K562 (cell line): ENCODE data around the gene ZBTB42. TPM values are rescaled to one million over a fixed set of nuclear protein-coding genes. Genes with fewer than 3 reads are reported as not detected.

ENCODE experiments used
- CHAMP1 ChIP-seq: fragments of 450-650 bp; IDR thresholded peaks from 2 replicates; pipeline ENCODE4 v1.6.1; 2016; ENCODE audit warnings: mild to moderate bottlenecking
- FOXP1 ChIP-seq: sonication (generic); formaldehyde crosslinking; IDR thresholded peaks from 2 replicates; pipeline ENCODE4 v1.8.0; 2022; ENCODE audit warnings: mild to moderate bottlenecking, missing genetic modification reagents
- SMARCC2 ChIP-seq: fragments of 450-650 bp; IDR thresholded peaks from 2 replicates; pipeline ENCODE4 v1.6.1; 2017; ENCODE audit warnings: antibody characterized with exemption, moderate library complexity, mild to moderate bottlenecking, low read depth
- ZMIZ1 ChIP-seq, 2 experiments: fragments of 150-350 bp in 1 of 2; IDR thresholded peaks; 2 replicates each; pipeline ENCODE4 v1.6.1; 2012 to 2016; ENCODE audit warnings: low read depth in 2 of 2, low read length in 2 of 2, mild to moderate bottlenecking in 1 of 2, moderate library complexity in 1 of 2
- polyA plus RNA-seq, 8 experiments: library from polyadenylated mRNA; depleted of rRNA in 4 of 8; stranded (reverse) in 5 of 8; unstranded in 3 of 8; fragments of >200 nt; fragmentation: Nextera tagmentation in 2 of 8; fragmentation: Illumina TruSeq in 1 of 8; extraction: Ambion mirVana in 2 of 8; extraction: Trizol in 1 of 8; gene quantifications; 2 replicates each; pipeline versions ENCODE4 v1.2.1 to v1.2.3, GENCODE V29; 2011 to 2014; ENCODE audit warnings: inconsistent platforms in 1 of 8, missing spikeins in 1 of 8
- total RNA-seq, 7 experiments: library from RNA; depleted of rRNA in 6 of 7; stranded (reverse); fragments of >200 nt in 6 of 7; fragmentation: Illumina TruSeq in 2 of 7; extraction: Trizol in 2 of 7; gene quantifications; 2 replicates each; pipeline versions ENCODE4 v1.2.1 to v1.2.3, GENCODE V29; 2011 to 2021; ENCODE audit warnings: low replicate concordance in 1 of 7
- TF ChIP-seq, protein P1 (sequence below): fragments of 250-450 bp; sonication (Bioruptor Pico); IDR thresholded peaks from 2 replicates; pipeline ENCODE4 v1.4.0; 2020; ENCODE audit warnings: mild to moderate bottlenecking, moderate library complexity, borderline replicate concordance
- TF ChIP-seq, protein P2 (sequence below): fragments of 450-650 bp; conservative IDR thresholded peaks from 2 replicates; pipeline ENCODE4 v1.6.1; 2016; ENCODE audit warnings: missing genetic modification characterization, low read depth, mild to moderate bottlenecking, missing compliant biosample characterization, moderate library complexity

ZBTB42 gene
- total and polyA plus RNA-seq, 9 of the 15 experiments (the other 6 are each of a cell fraction or from before 2014, with no cell fraction given) = 0.03 to 8.5 (median 2.4) TPM

GRCh38 chr14:104852280-104852663 is 51.4 kb downstream of the ZBTB42 start (continued):
- TF ChIP-seq ZMIZ1 (IDR thresholded peaks at IDR 0.05; ENCODE audit: low read depth in 2 of 2, low read length in 2 of 2) (no peak), SMARCC2 (no peak), CHAMP1 (no peak), FOXP1 (no peak)
- TF ChIP-seq, protein P1, sequence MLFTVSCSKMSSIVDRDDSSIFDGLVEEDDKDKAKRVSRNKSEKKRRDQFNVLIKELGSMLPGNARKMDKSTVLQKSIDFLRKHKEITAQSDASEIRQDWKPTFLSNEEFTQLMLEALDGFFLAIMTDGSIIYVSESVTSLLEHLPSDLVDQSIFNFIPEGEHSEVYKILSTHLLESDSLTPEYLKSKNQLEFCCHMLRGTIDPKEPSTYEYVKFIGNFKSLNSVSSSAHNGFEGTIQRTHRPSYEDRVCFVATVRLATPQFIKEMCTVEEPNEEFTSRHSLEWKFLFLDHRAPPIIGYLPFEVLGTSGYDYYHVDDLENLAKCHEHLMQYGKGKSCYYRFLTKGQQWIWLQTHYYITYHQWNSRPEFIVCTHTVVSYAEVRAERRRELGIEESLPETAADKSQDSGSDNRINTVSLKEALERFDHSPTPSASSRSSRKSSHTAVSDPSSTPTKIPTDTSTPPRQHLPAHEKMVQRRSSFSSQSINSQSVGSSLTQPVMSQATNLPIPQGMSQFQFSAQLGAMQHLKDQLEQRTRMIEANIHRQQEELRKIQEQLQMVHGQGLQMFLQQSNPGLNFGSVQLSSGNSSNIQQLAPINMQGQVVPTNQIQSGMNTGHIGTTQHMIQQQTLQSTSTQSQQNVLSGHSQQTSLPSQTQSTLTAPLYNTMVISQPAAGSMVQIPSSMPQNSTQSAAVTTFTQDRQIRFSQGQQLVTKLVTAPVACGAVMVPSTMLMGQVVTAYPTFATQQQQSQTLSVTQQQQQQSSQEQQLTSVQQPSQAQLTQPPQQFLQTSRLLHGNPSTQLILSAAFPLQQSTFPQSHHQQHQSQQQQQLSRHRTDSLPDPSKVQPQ (CRISPR knock-in tag) = no peak
- TF ChIP-seq, protein P2, sequence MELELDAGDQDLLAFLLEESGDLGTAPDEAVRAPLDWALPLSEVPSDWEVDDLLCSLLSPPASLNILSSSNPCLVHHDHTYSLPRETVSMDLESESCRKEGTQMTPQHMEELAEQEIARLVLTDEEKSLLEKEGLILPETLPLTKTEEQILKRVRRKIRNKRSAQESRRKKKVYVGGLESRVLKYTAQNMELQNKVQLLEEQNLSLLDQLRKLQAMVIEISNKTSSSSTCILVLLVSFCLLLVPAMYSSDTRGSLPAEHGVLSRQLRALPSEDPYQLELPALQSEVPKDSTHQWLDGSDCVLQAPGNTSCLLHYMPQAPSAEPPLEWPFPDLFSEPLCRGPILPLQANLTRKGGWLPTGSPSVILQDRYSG (tag) = no peak

Other genes with a start within 250 kb of the ZBTB42 start
Only the 7 nearest of the 11 such genes appear.
- gene INF2, start 111.5 kb upstream of the ZBTB42 start, total RNA-seq (2014; rRNA removed) = 24.9 and 28.8 TPM in 2 replicates
- gene INF2, start 111.5 kb upstream of the ZBTB42 start, total RNA-seq (2014; rRNA removed; fragmentation: Illumina TruSeq; extraction: Trizol) = 2.8 and 4.4 TPM in 2 replicates
- gene INF2, start 111.5 kb upstream of the ZBTB42 start, total RNA-seq (2015; rRNA removed; fragmentation: Illumina TruSeq; extraction: Trizol) = 7.8 and 8.7 TPM in 2 replicates
- gene INF2, start 111.5 kb upstream of the ZBTB42 start, total RNA-seq (2021) = 30.7 and 31.3 TPM in 2 replicates
- 8.3 and 13.8 TPM in 2 replicates for gene INF2, start 111.5 kb upstream of the ZBTB42 start, polyA plus RNA-seq (2011; rRNA removed)
- 7.2 and 12.4 TPM in 2 replicates for gene INF2, start 111.5 kb upstream of the ZBTB42 start, polyA plus RNA-seq (2014; fragmentation: Illumina TruSeq; extraction: Trizol)
- 1 to 10 TPM in 1 of 2 experiments, under 1 TPM in 1; 0.56 to 1.4 TPM for gene INF2, start 111.5 kb upstream of the ZBTB42 start, polyA plus RNA-seq (2014; fragmentation: Nextera tagmentation; extraction: Ambion mirVana)
- gene INF2, start 111.5 kb upstream of the ZBTB42 start, polyA plus RNA-seq (2014; rRNA removed) = 26.2 and 28.2 TPM in 2 replicates
- 4.4 and 5.9 TPM in 2 replicates for gene ADSS1, start 76.9 kb upstream of the ZBTB42 start, total RNA-seq (2014; rRNA removed)
- gene ADSS1, start 76.9 kb upstream of the ZBTB42 start, total RNA-seq (2014; rRNA removed; fragmentation: Illumina TruSeq; extraction: Trizol) = 2.0 and 2.2 TPM in 2 replicates
- 3.5 and 3.6 TPM in 2 replicates for gene ADSS1, start 76.9 kb upstream of the ZBTB42 start, total RNA-seq (2015; rRNA removed; fragmentation: Illumina TruSeq; extraction: Trizol)
- 4.2 and 4.9 TPM in 2 replicates for gene ADSS1, start 76.9 kb upstream of the ZBTB42 start, total RNA-seq (2021)
- 4.2 and 5.2 TPM in 2 replicates for gene ADSS1, start 76.9 kb upstream of the ZBTB42 start, polyA plus RNA-seq (2011; rRNA removed)
- gene ADSS1, start 76.9 kb upstream of the ZBTB42 start, polyA plus RNA-seq (2014; fragmentation: Illumina TruSeq; extraction: Trizol) = 3.9 and 4.3 TPM in 2 replicates
- gene ADSS1, start 76.9 kb upstream of the ZBTB42 start, polyA plus RNA-seq (2014; fragmentation: Nextera tagmentation; extraction: Ambion mirVana) = under 1 TPM; 0.53 to 0.74 TPM
- 3.6 and 5.3 TPM in 2 replicates for gene ADSS1, start 76.9 kb upstream of the ZBTB42 start, polyA plus RNA-seq (2014; rRNA removed)
- gene SIVA1, start 48.0 kb upstream of the ZBTB42 start, total RNA-seq (2014; rRNA removed) = 186 and 216 TPM in 2 replicates
- 4.8 and 6.1 TPM in 2 replicates for gene SIVA1, start 48.0 kb upstream of the ZBTB42 start, total RNA-seq (2014; rRNA removed; fragmentation: Illumina TruSeq; extraction: Trizol)
- 55.9 and 57.8 TPM in 2 replicates for gene SIVA1, start 48.0 kb upstream of the ZBTB42 start, total RNA-seq (2015; rRNA removed; fragmentation: Illumina TruSeq; extraction: Trizol)
- gene SIVA1, start 48.0 kb upstream of the ZBTB42 start, total RNA-seq (2021) = 111 and 113 TPM in 2 replicates
- gene SIVA1, start 48.0 kb upstream of the ZBTB42 start, polyA plus RNA-seq (2011; rRNA removed) = 54.2 and 66.2 TPM in 2 replicates
- gene SIVA1, start 48.0 kb upstream of the ZBTB42 start, polyA plus RNA-seq (2014; fragmentation: Illumina TruSeq; extraction: Trizol) = 7.8 and 43.9 TPM in 2 replicates
- gene SIVA1, start 48.0 kb upstream of the ZBTB42 start, polyA plus RNA-seq (2014; fragmentation: Nextera tagmentation; extraction: Ambion mirVana) = 10 to 100 TPM in 1 of 2 experiments, 1 to 10 TPM in 1; 4.2 to 20.6 TPM
- gene SIVA1, start 48.0 kb upstream of the ZBTB42 start, polyA plus RNA-seq (2014; rRNA removed) = 138 and 148 TPM in 2 replicates
- gene AKT1, start 5.4 kb upstream of the ZBTB42 start, total RNA-seq (2014; rRNA removed) = 80.1 and 91.2 TPM in 2 replicates
- 25.9 and 37.5 TPM in 2 replicates for gene AKT1, start 5.4 kb upstream of the ZBTB42 start, total RNA-seq (2014; rRNA removed; fragmentation: Illumina TruSeq; extraction: Trizol)
- 74.5 and 75.1 TPM in 2 replicates for gene AKT1, start 5.4 kb upstream of the ZBTB42 start, total RNA-seq (2015; rRNA removed; fragmentation: Illumina TruSeq; extraction: Trizol)
- gene AKT1, start 5.4 kb upstream of the ZBTB42 start, total RNA-seq (2021) = 117 and 132 TPM in 2 replicates
- gene AKT1, start 5.4 kb upstream of the ZBTB42 start, polyA plus RNA-seq (2011; rRNA removed) = 71.8 and 79.3 TPM in 2 replicates
- 82.0 and 89.7 TPM in 2 replicates for gene AKT1, start 5.4 kb upstream of the ZBTB42 start, polyA plus RNA-seq (2014; fragmentation: Illumina TruSeq; extraction: Trizol)
- 1 to 10 TPM in 1 of 2 experiments, under 1 TPM in 1; 0.49 to 1.3 TPM for gene AKT1, start 5.4 kb upstream of the ZBTB42 start, polyA plus RNA-seq (2014; fragmentation: Nextera tagmentation; extraction: Ambion mirVana)
- 106 TPM in 2 replicates for gene AKT1, start 5.4 kb upstream of the ZBTB42 start, polyA plus RNA-seq (2014; rRNA removed)
- 3.6 and 4.8 TPM in 2 replicates for gene CEP170B, start 64.2 kb downstream of the ZBTB42 start, total RNA-seq (2014; rRNA removed)
- 0.99 and 1.2 TPM in 2 replicates for gene CEP170B, start 64.2 kb downstream of the ZBTB42 start, total RNA-seq (2014; rRNA removed; fragmentation: Illumina TruSeq; extraction: Trizol)
- gene CEP170B, start 64.2 kb downstream of the ZBTB42 start, total RNA-seq (2015; rRNA removed; fragmentation: Illumina TruSeq; extraction: Trizol) = 2.9 and 3.5 TPM in 2 replicates
- 7.5 and 10.2 TPM in 2 replicates for gene CEP170B, start 64.2 kb downstream of the ZBTB42 start, total RNA-seq (2021)
- gene CEP170B, start 64.2 kb downstream of the ZBTB42 start, polyA plus RNA-seq (2011; rRNA removed) = 2.2 and 2.7 TPM in 2 replicates
- 1.7 and 4.1 TPM in 2 replicates for gene CEP170B, start 64.2 kb downstream of the ZBTB42 start, polyA plus RNA-seq (2014; fragmentation: Illumina TruSeq; extraction: Trizol)
- under 1 TPM; 0.01 to 0.03 TPM for gene CEP170B, start 64.2 kb downstream of the ZBTB42 start, polyA plus RNA-seq (2014; fragmentation: Nextera tagmentation; extraction: Ambion mirVana)
- gene CEP170B, start 64.2 kb downstream of the ZBTB42 start, polyA plus RNA-seq (2014; rRNA removed) = 7.6 and 8.9 TPM in 2 replicates
- not detected in 2 replicates for gene PLD4, start 123.8 kb downstream of the ZBTB42 start, total RNA-seq (2014; rRNA removed)
- gene PLD4, start 123.8 kb downstream of the ZBTB42 start, total RNA-seq (2014; rRNA removed; fragmentation: Illumina TruSeq; extraction: Trizol) = not detected in 2 replicates
- gene PLD4, start 123.8 kb downstream of the ZBTB42 start, total RNA-seq (2015; rRNA removed; fragmentation: Illumina TruSeq; extraction: Trizol) = 0.08 and 0.18 TPM in 2 replicates
- gene PLD4, start 123.8 kb downstream of the ZBTB42 start, total RNA-seq (2021) = 0.24 TPM in 1 of 2 replicates, not detected in the other
- not detected in 2 replicates for gene PLD4, start 123.8 kb downstream of the ZBTB42 start, polyA plus RNA-seq (2011; rRNA removed)
- gene PLD4, start 123.8 kb downstream of the ZBTB42 start, polyA plus RNA-seq (2014; fragmentation: Illumina TruSeq; extraction: Trizol) = 0.19 TPM in 1 of 2 replicates, not detected in the other
- not detected for gene PLD4, start 123.8 kb downstream of the ZBTB42 start, polyA plus RNA-seq (2014; fragmentation: Nextera tagmentation; extraction: Ambion mirVana)
- 0.03 TPM in 1 of 2 replicates, not detected in the other for gene PLD4, start 123.8 kb downstream of the ZBTB42 start, polyA plus RNA-seq (2014; rRNA removed)
- gene AHNAK2, start 177.3 kb downstream of the ZBTB42 start, total RNA-seq (2014; rRNA removed) = 0.04 TPM in 1 of 2 replicates, not detected in the other
- gene AHNAK2, start 177.3 kb downstream of the ZBTB42 start, total RNA-seq (2014; rRNA removed; fragmentation: Illumina TruSeq; extraction: Trizol) = not detected in 2 replicates
- gene AHNAK2, start 177.3 kb downstream of the ZBTB42 start, total RNA-seq (2015; rRNA removed; fragmentation: Illumina TruSeq; extraction: Trizol) = 0.04 TPM in 2 replicates
- 0.09 and 0.18 TPM in 2 replicates for gene AHNAK2, start 177.3 kb downstream of the ZBTB42 start, total RNA-seq (2021)
- 0.04 TPM in 1 of 2 replicates, not detected in the other for gene AHNAK2, start 177.3 kb downstream of the ZBTB42 start, polyA plus RNA-seq (2011; rRNA removed)
- gene AHNAK2, start 177.3 kb downstream of the ZBTB42 start, polyA plus RNA-seq (2014; fragmentation: Illumina TruSeq; extraction: Trizol) = 0.03 TPM in 1 of 2 replicates, not detected in the other
- gene AHNAK2, start 177.3 kb downstream of the ZBTB42 start, polyA plus RNA-seq (2014; fragmentation: Nextera tagmentation; extraction: Ambion mirVana) = not detected
- gene AHNAK2, start 177.3 kb downstream of the ZBTB42 start, polyA plus RNA-seq (2014; rRNA removed) = under 0.01 and 0.04 TPM in 2 replicates